ENCODE data around the gene CES3. TPM values are rescaled to one million over a fixed set of nuclear protein-coding genes. Genes with fewer than 3 reads are reported as not detected.

Gene CES3
- polyA plus RNA-seq, 1 donor = 0.40 TPM

Other genes with a start within 250 kb of the CES3 start
- 84.0 TPM for gene DYNC1LI2, start 209.7 kb upstream of the CES3 start, polyA plus RNA-seq (ENCODE audit: insufficient read length)
- gene TERB1, start 159.7 kb upstream of the CES3 start, polyA plus RNA-seq (ENCODE audit: insufficient read length) = not detected
- 42.4 TPM for gene NAE1, start 130.3 kb upstream of the CES3 start, polyA plus RNA-seq (ENCODE audit: insufficient read length)
- gene CA7, start 116.9 kb upstream of the CES3 start, polyA plus RNA-seq (ENCODE audit: insufficient read length) = not detected
- gene PDP2, start 80.8 kb upstream of the CES3 start, polyA plus RNA-seq (ENCODE audit: insufficient read length) = 3.3 TPM
- gene CDH16, start 42.4 kb upstream of the CES3 start, polyA plus RNA-seq (ENCODE audit: insufficient read length) = not detected
- gene RRAD, start 35.7 kb upstream of the CES3 start, polyA plus RNA-seq (ENCODE audit: insufficient read length) = 4.9 TPM
- gene CIAO2B, start 26.9 kb upstream of the CES3 start, polyA plus RNA-seq (ENCODE audit: insufficient read length) = 89.6 TPM
- gene CES2, start 25.8 kb upstream of the CES3 start, polyA plus RNA-seq (ENCODE audit: insufficient read length) = 26.3 TPM
- 3.4 TPM for gene CES4A, start 27.3 kb downstream of the CES3 start, polyA plus RNA-seq (ENCODE audit: insufficient read length)
- 42.5 TPM for gene CBFB, start 67.9 kb downstream of the CES3 start, polyA plus RNA-seq (ENCODE audit: insufficient read length)
- gene PHAF1, start 148.7 kb downstream of the CES3 start, polyA plus RNA-seq (ENCODE audit: insufficient read length) = 18.4 TPM
- gene B3GNT9, start 189.7 kb downstream of the CES3 start, polyA plus RNA-seq (ENCODE audit: insufficient read length) = 9.7 TPM
- 4.4 TPM for gene TRADD, start 198.6 kb downstream of the CES3 start, polyA plus RNA-seq (ENCODE audit: insufficient read length)
- 3.6 TPM for gene FBXL8, start 198.7 kb downstream of the CES3 start, polyA plus RNA-seq (ENCODE audit: insufficient read length)
- gene HSF4, start 203.5 kb downstream of the CES3 start, polyA plus RNA-seq (ENCODE audit: insufficient read length) = 3.5 TPM
- gene NOL3, start 209.3 kb downstream of the CES3 start, polyA plus RNA-seq (ENCODE audit: insufficient read length) = 34.4 TPM
- 18.8 TPM for gene MATCAP1, start 222.7 kb downstream of the CES3 start, polyA plus RNA-seq (ENCODE audit: insufficient read length)
- gene EXOC3L1, start 228.9 kb downstream of the CES3 start, polyA plus RNA-seq (ENCODE audit: insufficient read length) = 12.9 TPM
- gene E2F4, start 230.9 kb downstream of the CES3 start, polyA plus RNA-seq (ENCODE audit: insufficient read length) = 40.5 TPM
- gene ELMO3, start 237.9 kb downstream of the CES3 start, polyA plus RNA-seq (ENCODE audit: insufficient read length) = 1.1 TPM